Measurements from ENCODE around the gene MCC. TPM values are rescaled to one million over a fixed set of nuclear protein-coding genes. Genes with fewer than 3 reads are reported as not detected.

MCC gene
- total and polyA plus RNA-seq, 2 of the 4 experiments (the other 2 are of a cell fraction) = 5.0 to 20.6 TPM

GRCh38 chr5:113176196-113176595 is 312.1 kb downstream of the MCC start:
- in situ Hi-C loops (cut with MboI; ENCODE audit: low sequenced_read_pairs) = no loop called here
- WGBS, 2 experiments (ENCODE audit: extremely low coverage in 2 of 2, insufficient read length in 1 of 2) = no CpG with 5 or more reads among the region's 2 CpGs
- H3K9ac ChIP-seq (ENCODE audit: low read depth, low read length) = no peak overlapping the region
- H2BK20ac ChIP-seq (ENCODE audit: low read depth, low read length) = no peak overlapping the region
- ChIA-PET POLR2A (ENCODE audit: unreplicated experiment) (no interaction called here), CTCF (interaction anchor here (0.6 kb wide), 1 partner anchor 14 kb away, joined by 3 read pairs; no protein-coding TSS in a partner anchor)
- no peak overlapping the region for H2AK5ac ChIP-seq (ENCODE audit: low read depth, low read length)
- H3K56ac ChIP-seq (ENCODE audit: extremely low read depth, insufficient read depth, low read length) = no peak overlapping the region
- peaks cover 5% of the 10 kb centered on the region for H3K4me1 ChIP-seq (ENCODE audit: control insufficient read depth, insufficient read depth, low read length)
- dilution Hi-C loops (cut with HindIII; ENCODE audit: low sequenced_read_pairs, unreplicated experiment) = no loop called here
- H3K4me3 ChIP-seq (ENCODE audit: insufficient read depth, low read depth, low read length) = no peak overlapping the region
- no peak overlapping the region for H2AK9ac ChIP-seq (replicated peaks; ENCODE audit: low read depth, low read length, poor library complexity)
- no peak overlapping the region for H3K23ac ChIP-seq (ENCODE audit: low read depth, low read length)
- ATAC-seq (ENCODE audit: low read depth) = no peak
- no peak overlapping the region for H4K8ac ChIP-seq (ENCODE audit: low read depth in 2 of 2, low read length in 2 of 2)
- H3K36me3 ChIP-seq (ENCODE audit: control insufficient read depth, insufficient read depth, low read length) = peaks cover 2% of the 10 kb centered on the region; the same call in 1 of the 2 replicates
- no peak overlapping the region for H3K18ac ChIP-seq (ENCODE audit: low read depth, low read length)
- H2AFZ ChIP-seq (replicated peaks; ENCODE audit: low read length, poor library complexity) = no peak overlapping the region
- TF ChIP-seq BHLHE40 (IDR thresholded peaks at IDR 0.05; ENCODE audit: low read depth, low read length) (no peak), NFE2L2 (IDR thresholded peaks at IDR 0.05; ENCODE audit: low read depth, low read length) (no peak), POLR2A (IDR thresholded peaks at IDR 0.05; ENCODE audit: low read depth, low read length) (no peak), CTCF (conservative IDR thresholded peaks at IDR 0.05; ENCODE audit: low read depth, low read length) (no peak)
- peaks cover 4% of the 10 kb centered on the region; the same call in 1 of the 2 replicates for H3K9me1 ChIP-seq (ENCODE audit: insufficient read depth, low read length)
- no peak overlapping the region for H3K14ac ChIP-seq (replicated peaks; ENCODE audit: low read depth, low read length)
- no peak overlapping the region for H4K5ac ChIP-seq (ENCODE audit: low read depth, low read length)
- no peak overlapping the region for H2BK15ac ChIP-seq (ENCODE audit: low read depth, low read length)
- DNase-seq = no peak
- H3K79me1 ChIP-seq (ENCODE audit: low read depth in 1 of 2, low read length in 2 of 2) = peaks cover 10 to 12% of the 10 kb centered on the region in 2 experiments; a peak in 3 of 4 replicates
- no peak overlapping the region for H3K4me2 ChIP-seq (ENCODE audit: low read depth, low read length)
- no peak overlapping the region for H2BK120ac ChIP-seq (ENCODE audit: low read depth, low read length)
- H3K27ac ChIP-seq (ENCODE audit: insufficient read depth, low read length) = no peak overlapping the region
- H4K20me1 ChIP-seq (ENCODE audit: insufficient read depth, low read length) = peaks cover 3% of the 10 kb centered on the region; the same call in 1 of the 2 replicates
- BruUV-seq (replicated peaks) = no TSS peak
- H3K9me3 ChIP-seq (ENCODE audit: control insufficient read depth, insufficient read depth, low read length) = no peaks in the 10 kb centered on the region
- no peak overlapping the region for H4K91ac ChIP-seq (ENCODE audit: insufficient read depth, low read depth, low read length)
- no peak overlapping the region for H3K4ac ChIP-seq (ENCODE audit: low read depth, low read length)
- intact Hi-C loops (cut with micrococcal nuclease) = no loop called here
- H2BK5ac ChIP-seq (ENCODE audit: low read depth, low read length, poor library complexity, severe bottlenecking) = no peak overlapping the region
- no peaks in the 10 kb centered on the region for H3K27me3 ChIP-seq (ENCODE audit: control insufficient read depth, insufficient read depth, low read length)
